ENCODE data around the gene XPR1. TPM values are rescaled to one million over a fixed set of nuclear protein-coding genes. Genes with fewer than 3 reads are reported as not detected.

The XPR1 gene
- total RNA-seq, 1 experiment from 2014 or later, result 39.7 TPM

- BruUV-seq (replicated peaks), result no TSS peak
- intact Hi-C loops (cut with micrococcal nuclease), result no loop called here
- H3K9me3 Mint-ChIP-seq (ENCODE audit: unreplicated experiment), result no peaks in the 10 kb centered on the region
- ChIA-PET CTCF (interaction anchor here (0.7 kb wide), 1 partner anchor 682 kb away, joined by 3 read pairs; no protein-coding TSS in a partner anchor), POLR2A (no interaction called here)
- TF ChIP-seq, protein P1, sequence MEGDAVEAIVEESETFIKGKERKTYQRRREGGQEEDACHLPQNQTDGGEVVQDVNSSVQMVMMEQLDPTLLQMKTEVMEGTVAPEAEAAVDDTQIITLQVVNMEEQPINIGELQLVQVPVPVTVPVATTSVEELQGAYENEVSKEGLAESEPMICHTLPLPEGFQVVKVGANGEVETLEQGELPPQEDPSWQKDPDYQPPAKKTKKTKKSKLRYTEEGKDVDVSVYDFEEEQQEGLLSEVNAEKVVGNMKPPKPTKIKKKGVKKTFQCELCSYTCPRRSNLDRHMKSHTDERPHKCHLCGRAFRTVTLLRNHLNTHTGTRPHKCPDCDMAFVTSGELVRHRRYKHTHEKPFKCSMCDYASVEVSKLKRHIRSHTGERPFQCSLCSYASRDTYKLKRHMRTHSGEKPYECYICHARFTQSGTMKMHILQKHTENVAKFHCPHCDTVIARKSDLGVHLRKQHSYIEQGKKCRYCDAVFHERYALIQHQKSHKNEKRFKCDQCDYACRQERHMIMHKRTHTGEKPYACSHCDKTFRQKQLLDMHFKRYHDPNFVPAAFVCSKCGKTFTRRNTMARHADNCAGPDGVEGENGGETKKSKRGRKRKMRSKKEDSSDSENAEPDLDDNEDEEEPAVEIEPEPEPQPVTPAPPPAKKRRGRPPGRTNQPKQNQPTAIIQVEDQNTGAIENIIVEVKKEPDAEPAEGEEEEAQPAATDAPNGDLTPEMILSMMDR (IDR thresholded peaks at IDR 0.05; ENCODE audit: unreplicated experiment), result no peak
- no peak for DNase-seq (ENCODE audit: unreplicated experiment)
- H3K27me3 Mint-ChIP-seq (ENCODE audit: insufficient read depth, unreplicated experiment), result peaks cover 25% of the 10 kb centered on the region
- H3K4me1 Mint-ChIP-seq (ENCODE audit: insufficient read depth, unreplicated experiment), result no peaks in the 10 kb centered on the region
- no peak overlapping the region for H3K27ac Mint-ChIP-seq (ENCODE audit: low read depth, unreplicated experiment)
- H3K36me3 Mint-ChIP-seq (ENCODE audit: insufficient read depth, unreplicated experiment), result no peaks in the 10 kb centered on the region
- H3K4me3 Mint-ChIP-seq (ENCODE audit: unreplicated experiment), result no peak overlapping the region
Measured at GRCh38 chr1:180935326-180936109, 303.7 kb downstream of the XPR1 start.

DNA sequence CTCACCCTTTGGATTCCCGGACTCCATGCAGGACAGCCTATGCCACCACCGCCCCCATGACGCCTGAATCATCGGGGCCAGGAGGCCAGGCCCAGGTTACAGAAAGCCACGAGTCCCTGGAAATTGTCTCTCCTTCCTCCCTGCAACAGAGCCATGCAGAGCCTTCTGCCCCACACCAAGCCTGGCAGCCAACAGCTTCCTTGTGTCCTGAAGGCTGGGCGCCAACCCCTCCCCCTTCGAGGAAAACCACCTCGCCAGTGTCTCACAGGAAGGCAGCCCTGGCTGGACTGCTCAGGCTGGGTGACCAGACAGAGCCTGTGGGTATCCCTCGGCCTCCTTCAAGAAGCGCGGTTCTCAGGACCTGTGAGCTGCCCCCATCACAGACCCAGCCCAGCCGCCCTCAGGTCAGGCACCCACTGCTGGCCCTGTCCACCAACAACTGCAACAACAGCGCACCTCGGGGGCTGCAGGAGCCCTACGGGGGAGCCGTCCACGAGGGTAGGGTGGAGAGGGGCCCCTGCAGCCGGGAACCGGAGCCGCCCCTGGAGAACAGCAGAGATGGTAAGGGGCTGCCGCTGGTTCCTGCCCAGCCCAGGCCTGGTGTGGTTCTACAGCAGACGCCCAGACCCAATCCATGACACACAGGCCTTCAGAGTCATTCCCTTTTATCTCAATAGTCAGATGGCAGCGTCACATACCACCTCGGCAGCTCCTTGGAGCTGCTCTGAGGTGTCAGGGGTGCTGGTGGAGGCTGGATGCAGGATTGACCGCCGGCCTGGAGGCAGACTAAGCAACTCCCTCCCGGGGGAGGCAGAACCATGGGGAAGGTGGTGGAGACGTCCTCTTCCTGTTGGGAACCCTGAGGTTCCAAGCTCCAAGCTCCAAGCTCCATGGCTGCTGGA, 304.5 kb downstream of the XPR1 start:
- no peak for DNase-seq (ENCODE audit: unreplicated experiment)
- H3K27ac Mint-ChIP-seq (ENCODE audit: low read depth, unreplicated experiment), result no peak overlapping the region
- H3K4me1 Mint-ChIP-seq (ENCODE audit: insufficient read depth, unreplicated experiment), result no peaks in the 10 kb centered on the region
- H3K4me3 Mint-ChIP-seq (ENCODE audit: unreplicated experiment), result no peak overlapping the region
- H3K27me3 Mint-ChIP-seq (ENCODE audit: insufficient read depth, unreplicated experiment), result peaks cover 25% of the 10 kb centered on the region
- BruUV-seq (replicated peaks), result no TSS peak
- H3K36me3 Mint-ChIP-seq (ENCODE audit: insufficient read depth, unreplicated experiment), result no peaks in the 10 kb centered on the region
- intact Hi-C loops (cut with micrococcal nuclease), result no loop called here
- TF ChIP-seq, protein P1 (IDR thresholded peaks at IDR 0.05; ENCODE audit: unreplicated experiment), result no peak
- ChIA-PET CTCF (no interaction called here), POLR2A (no interaction called here)
- H3K9me3 Mint-ChIP-seq (ENCODE audit: unreplicated experiment), result no peaks in the 10 kb centered on the region

GRCh38 chr1:180937012-180937372, 305.2 kb downstream of the XPR1 start:
- POLR2A ChIA-PET, result no interaction called here
- H3K4me3 Mint-ChIP-seq (ENCODE audit: unreplicated experiment), result no peak overlapping the region
- no TSS peak for BruUV-seq (replicated peaks)
- H3K36me3 Mint-ChIP-seq (ENCODE audit: insufficient read depth, unreplicated experiment), result no peaks in the 10 kb centered on the region
- H3K27me3 Mint-ChIP-seq (ENCODE audit: insufficient read depth, unreplicated experiment), result peaks cover 25% of the 10 kb centered on the region
- CTCF ChIA-PET, result no interaction called here
- H3K27ac Mint-ChIP-seq (ENCODE audit: low read depth, unreplicated experiment), result no peak overlapping the region
- no peaks in the 10 kb centered on the region for H3K4me1 Mint-ChIP-seq (ENCODE audit: insufficient read depth, unreplicated experiment)
- DNase-seq (ENCODE audit: unreplicated experiment), result no peak
- TF ChIP-seq, protein P1 (IDR thresholded peaks at IDR 0.05; ENCODE audit: unreplicated experiment), result no peak
- intact Hi-C loops (cut with micrococcal nuclease), result no loop called here
- H3K9me3 Mint-ChIP-seq (ENCODE audit: unreplicated experiment), result no peaks in the 10 kb centered on the region

GRCh38 chr1:180937624-180938225, 305.9 kb downstream of the XPR1 start:
- CTCF ChIA-PET, result no interaction called here
- H3K4me3 Mint-ChIP-seq (ENCODE audit: unreplicated experiment), result no peak overlapping the region
- peaks cover 25% of the 10 kb centered on the region for H3K27me3 Mint-ChIP-seq (ENCODE audit: insufficient read depth, unreplicated experiment)
- no peak overlapping the region for H3K27ac Mint-ChIP-seq (ENCODE audit: low read depth, unreplicated experiment)
- no peaks in the 10 kb centered on the region for H3K4me1 Mint-ChIP-seq (ENCODE audit: insufficient read depth, unreplicated experiment)
- H3K36me3 Mint-ChIP-seq (ENCODE audit: insufficient read depth, unreplicated experiment), result no peaks in the 10 kb centered on the region
- DNase-seq (ENCODE audit: unreplicated experiment), result no peak
- BruUV-seq (replicated peaks), result no TSS peak
- TF ChIP-seq, protein P1 (IDR thresholded peaks at IDR 0.05; ENCODE audit: unreplicated experiment), result no peak
- POLR2A ChIA-PET, result no interaction called here
- H3K9me3 Mint-ChIP-seq (ENCODE audit: unreplicated experiment), result no peaks in the 10 kb centered on the region
- intact Hi-C loops (cut with micrococcal nuclease), result no loop called here
